Astrocyte (in vitro differentiated cells and primary cell): ENCODE measurements around the gene RMND1.

Source experiments
- CTCF ChIP-seq: IDR thresholded peaks from 2 replicates; pipeline ENCODE4 v1.5.1; 2011; ENCODE audit warnings: low read depth, mild to moderate bottlenecking, inconsistent platforms, low read length, moderate library complexity; ENCODE audit not compliant: insufficient read depth
- EZH2 ChIP-seq: IDR thresholded peaks from 2 replicates; pipeline ENCODE4 v1.6.1; 2012; ENCODE audit warnings: mild to moderate bottlenecking, low read length, inconsistent platforms; ENCODE audit not compliant: insufficient read depth

GRCh38 chr6:151497905-151498304 is 46.0 kb upstream of the RMND1 start:
- TF ChIP-seq CTCF = no peak
- TF ChIP-seq EZH2 = no peak
